HUES48 (cell line): Measurements from ENCODE around the gene FUCA1.
"Not testable (repeated sequence)": the region's sequence is repeated elsewhere in the genome, so short reads cannot be mapped to it uniquely, and the experiment has no call there.

Source experiments
- H3K27ac ChIP-seq: one replicate; pipeline ENCODE4 v1.7.0; 2013; ENCODE audit warnings: low read depth, low read length, inconsistent platforms
- H3K27me3 ChIP-seq: 2 replicates; pipeline ENCODE4 v1.6.1; 2013; ENCODE audit warnings: mild to moderate bottlenecking, low read length; ENCODE audit not compliant: control insufficient read depth, insufficient read depth
- H3K36me3 ChIP-seq: 2 replicates; pipeline ENCODE4 v1.6.1; 2013; ENCODE audit warnings: low read length; ENCODE audit not compliant: control insufficient read depth, insufficient read depth
- H3K4me1 ChIP-seq: 2 replicates; pipeline ENCODE4 v1.6.1; 2013; ENCODE audit warnings: mild to moderate bottlenecking, low read length; ENCODE audit not compliant: control insufficient read depth, insufficient read depth
- H3K4me3 ChIP-seq: 2 replicates; pipeline ENCODE4 v1.5.1; 2013; ENCODE audit warnings: mild to moderate bottlenecking, low read depth, low read length
- H3K9ac ChIP-seq: 2 replicates; pipeline ENCODE4 v1.6.1; 2013; ENCODE audit warnings: mild to moderate bottlenecking, low read depth, low read length, moderate library complexity
- H3K9me3 ChIP-seq: 2 replicates; pipeline ENCODE4 v1.6.1; 2013; ENCODE audit warnings: low read length; ENCODE audit not compliant: control insufficient read depth, insufficient read depth

The FUCA1 gene

GRCh38 chr1:23865543-23865930, 2.6 kb downstream of the FUCA1 start:
- H3K4me3 ChIP-seq, result no peak overlapping the region
- peaks cover 22% of the 10 kb centered on the region for H3K27me3 ChIP-seq
- no peaks in the 10 kb centered on the region for H3K9me3 ChIP-seq
- no peak overlapping the region for H3K9ac ChIP-seq
- H3K36me3 ChIP-seq, result no peaks in the 10 kb centered on the region
- no peak overlapping the region for H3K27ac ChIP-seq
- 0 out of 2 replicates have a peak, but pooled peaks cover 5% of the 10 kb centered on the region for H3K4me1 ChIP-seq

- Histone ChIP-seq H3K27ac (no peak overlapping the region), H3K9me3 (no peaks in the 10 kb centered on the region)
Observed at GRCh38 chr1:23864801-23865542, 3.1 kb downstream of the FUCA1 start.

GRCh38 chr1:23862640-23863039, 5.5 kb downstream of the FUCA1 start:
- Histone ChIP-seq H3K9ac (no peak overlapping the region), H3K9me3 (no peaks in the 10 kb centered on the region), H3K27ac (no peak overlapping the region), H3K27me3 (peaks cover 13% of the 10 kb centered on the region), H3K4me3 (no peak overlapping the region), H3K4me1 (no peaks in the 10 kb centered on the region), H3K36me3 (no peaks in the 10 kb centered on the region)

More at GRCh38 chr1:23864801-23865542, 3.1 kb downstream of the FUCA1 start:
- Histone ChIP-seq H3K4me3 (no peak overlapping the region), H3K4me1 (0 out of 2 replicates have a peak, but pooled peaks cover 5% of the 10 kb centered on the region), H3K36me3 (no peaks in the 10 kb centered on the region), H3K9ac (no peak overlapping the region), H3K27me3 (peaks cover 22% of the 10 kb centered on the region)

DNA sequence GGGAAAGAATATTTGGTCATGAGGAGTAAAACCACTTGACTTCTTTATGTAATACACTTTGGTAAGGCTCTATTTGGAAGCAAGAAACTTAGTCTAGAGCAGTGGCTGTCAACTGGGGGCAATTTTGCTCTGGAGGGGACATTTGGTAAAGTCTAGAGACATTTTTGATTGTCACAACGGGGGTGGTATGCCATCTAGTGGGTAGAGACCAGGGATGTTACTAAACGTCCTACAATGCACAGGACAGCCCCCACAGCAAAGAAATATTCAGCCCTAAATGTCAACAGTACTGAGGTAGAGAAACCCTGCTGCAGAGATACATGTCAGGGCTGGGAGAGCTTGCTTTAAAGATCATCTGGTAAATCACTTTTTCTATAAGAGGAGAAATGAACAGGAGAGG, 13.5 kb downstream of the FUCA1 start:
- no peak overlapping the region for H3K4me3 ChIP-seq
- no peaks in the 10 kb centered on the region for H3K27me3 ChIP-seq
- no peaks in the 10 kb centered on the region for H3K9me3 ChIP-seq
- no peaks in the 10 kb centered on the region for H3K4me1 ChIP-seq
- H3K9ac ChIP-seq, result no peak overlapping the region
- H3K27ac ChIP-seq, result no peak overlapping the region
- H3K36me3 ChIP-seq, result no peaks in the 10 kb centered on the region

DNA sequence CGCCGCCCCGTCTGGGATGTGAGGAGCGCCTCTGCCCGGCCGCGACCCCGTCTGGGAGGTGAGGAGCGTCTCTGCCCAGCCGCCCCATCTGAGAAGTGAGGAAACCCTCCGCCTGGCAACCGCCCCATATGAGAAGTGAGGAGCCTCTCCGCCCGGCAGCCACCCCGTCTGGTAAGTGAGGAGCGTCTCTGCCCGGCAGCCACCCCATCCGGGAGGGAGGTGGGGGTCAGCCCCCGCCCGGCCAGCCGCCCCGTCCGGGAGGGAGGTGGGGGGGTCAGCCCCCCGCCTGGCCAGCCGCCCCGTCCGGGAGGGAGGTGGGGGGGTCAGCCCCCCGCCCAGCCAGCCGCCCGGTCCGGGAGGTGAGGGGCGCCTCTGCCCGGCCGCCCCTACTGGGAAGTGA, 15.0 kb downstream of the FUCA1 start:
- not testable (repeated sequence) for H3K36me3 ChIP-seq, H3K9me3 ChIP-seq, H3K27ac ChIP-seq, H3K4me3 ChIP-seq, H3K27me3 ChIP-seq, H3K9ac ChIP-seq, H3K4me1 ChIP-seq

GRCh38 chr1:23851406-23851805, 16.7 kb downstream of the FUCA1 start:
- H3K27me3 ChIP-seq, H3K36me3 ChIP-seq, H3K27ac ChIP-seq, H3K4me3 ChIP-seq, H3K9me3 ChIP-seq, H3K9ac ChIP-seq, H3K4me1 ChIP-seq: not testable (repeated sequence)

DNA sequence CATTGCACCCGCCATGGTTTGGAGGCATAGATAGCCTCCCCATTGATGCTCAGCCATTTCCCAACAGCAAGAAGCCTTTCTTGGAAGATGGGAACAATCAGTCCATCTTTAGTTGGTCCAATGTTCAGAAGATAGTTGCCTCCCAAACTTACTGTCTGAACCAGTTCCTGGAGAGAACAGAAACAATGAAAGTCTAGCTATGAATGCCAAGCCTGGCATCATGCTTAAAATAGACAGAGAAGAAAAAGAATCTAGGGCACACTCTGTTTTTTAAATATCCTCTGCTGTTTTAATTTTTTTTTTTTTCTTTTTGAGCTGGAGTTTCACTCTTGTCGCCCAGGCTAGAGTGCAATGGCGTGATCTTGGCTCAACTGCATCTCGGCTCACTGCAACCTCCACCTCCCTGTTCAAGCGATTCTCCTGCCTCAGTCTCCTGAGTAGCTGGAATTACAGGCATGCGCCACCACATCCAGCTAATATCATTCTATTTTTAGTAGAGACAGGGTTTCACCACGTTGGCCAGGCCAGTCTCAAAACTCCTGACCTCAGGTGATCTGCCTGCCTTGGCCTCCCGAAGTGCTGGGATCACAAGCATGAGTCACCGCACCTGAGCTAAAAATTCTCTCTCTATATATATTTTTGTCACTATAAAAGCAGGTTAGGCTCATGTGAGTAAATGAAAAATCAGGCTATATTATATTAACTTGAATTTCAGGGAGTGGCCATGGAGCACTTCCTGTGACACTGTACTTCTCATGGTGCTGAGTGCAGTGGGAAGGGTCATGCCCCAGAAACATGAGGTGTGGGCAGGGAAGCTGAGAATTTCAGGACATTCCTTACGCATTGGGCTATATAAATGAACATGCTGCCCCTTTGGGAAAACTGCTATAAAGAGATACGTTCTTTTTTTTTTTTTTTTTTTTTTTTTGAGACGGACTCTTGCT, 19.1 kb downstream of the FUCA1 start:
- Histone ChIP-seq H3K9ac (no peak overlapping the region), H3K27me3 (no peaks in the 10 kb centered on the region), H3K4me1 (no peaks in the 10 kb centered on the region), H3K4me3 (no peak overlapping the region), H3K36me3 (peaks cover 5% of the 10 kb centered on the region; the same call in 1 of the 2 replicates), H3K9me3 (peaks cover 4% of the 10 kb centered on the region; the same call in 1 of the 2 replicates), H3K27ac (no peak overlapping the region)

DNA sequence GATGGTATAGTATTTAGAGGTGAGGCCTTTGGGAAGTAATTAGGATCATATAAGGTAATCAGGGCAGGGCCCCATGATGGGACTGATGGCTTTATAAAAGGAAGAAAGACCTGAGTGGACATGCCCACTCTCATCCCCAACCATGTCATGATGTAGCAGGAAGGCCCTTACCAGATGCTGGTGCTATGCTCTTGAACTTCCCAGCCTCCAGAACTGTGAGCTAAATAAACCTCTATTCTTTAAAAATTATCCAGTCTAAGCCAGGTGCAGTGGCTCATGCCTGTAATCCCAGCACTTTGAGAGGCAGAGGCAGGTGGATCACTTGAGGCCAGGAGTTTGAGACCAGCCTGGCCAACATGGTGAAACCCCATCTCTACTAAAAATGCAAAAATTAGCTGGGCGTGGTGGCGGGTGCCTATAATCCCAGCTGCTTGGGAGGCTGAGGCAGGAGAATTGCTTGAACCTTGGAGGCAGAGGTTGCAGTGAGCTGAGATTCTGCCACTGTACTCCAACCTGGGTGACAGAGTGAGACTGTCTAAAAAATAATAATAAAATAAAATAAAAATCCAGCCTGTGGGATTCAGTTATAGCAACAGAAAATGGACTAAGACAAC, 20.5 kb downstream of the FUCA1 start:
- not testable (repeated sequence) for H3K9me3 ChIP-seq, H3K36me3 ChIP-seq, H3K4me1 ChIP-seq, H3K27me3 ChIP-seq, H3K27ac ChIP-seq, H3K9ac ChIP-seq, H3K4me3 ChIP-seq

DNA sequence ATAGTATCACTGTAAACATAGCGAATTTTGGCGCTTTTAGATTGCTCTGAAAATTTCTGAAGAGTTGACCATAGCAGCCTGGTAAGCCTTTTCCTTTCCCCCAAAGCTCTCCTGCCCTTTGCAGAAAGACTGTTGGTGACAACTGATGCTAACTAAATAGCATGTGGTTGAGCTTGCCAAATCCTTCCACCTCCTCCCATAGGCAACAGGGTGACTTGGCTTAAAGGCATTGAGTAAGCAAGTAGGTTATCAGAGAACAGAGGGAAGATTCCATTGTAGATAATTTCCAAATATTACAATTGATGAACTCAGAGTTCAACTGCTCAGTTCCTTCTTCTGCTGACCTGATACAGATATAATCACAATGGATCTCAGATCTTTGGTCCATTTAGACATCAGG, 22.9 kb downstream of the FUCA1 start:
- Histone ChIP-seq H3K9ac (no peak overlapping the region), H3K27ac (no peak overlapping the region), H3K9me3 (peaks cover 4% of the 10 kb centered on the region; the same call in 1 of the 2 replicates), H3K36me3 (peaks cover 5% of the 10 kb centered on the region; the same call in 1 of the 2 replicates), H3K4me3 (no peak overlapping the region), H3K4me1 (no peaks in the 10 kb centered on the region), H3K27me3 (no peaks in the 10 kb centered on the region)

DNA sequence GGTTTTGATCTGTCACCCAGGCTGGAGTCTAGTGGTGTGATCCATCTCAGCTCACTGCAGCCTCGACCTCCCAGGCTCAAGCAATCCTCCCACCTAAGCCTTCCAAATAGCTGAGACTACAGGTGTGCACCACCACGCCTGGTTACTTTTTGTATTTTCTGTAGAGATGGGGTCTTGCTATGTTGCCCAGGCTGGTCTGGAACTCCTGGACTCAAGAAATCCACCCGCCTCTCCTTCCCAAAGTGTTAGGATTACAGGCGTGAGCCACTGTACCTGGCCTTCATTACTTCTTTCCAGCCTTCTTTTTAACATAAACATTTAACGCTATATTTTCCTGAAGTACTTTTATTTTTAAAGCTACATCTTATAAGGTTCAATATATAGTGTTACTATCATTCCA, 24.4 kb downstream of the FUCA1 start:
- Histone ChIP-seq H3K4me3 (no peak overlapping the region), H3K27me3 (no peaks in the 10 kb centered on the region), H3K9me3 (peaks cover 4% of the 10 kb centered on the region; the same call in 1 of the 2 replicates), H3K36me3 (peaks cover 5% of the 10 kb centered on the region; the same call in 1 of the 2 replicates), H3K27ac (no peak overlapping the region), H3K4me1 (no peaks in the 10 kb centered on the region), H3K9ac (no peak overlapping the region)
